Neural progenitor cell (in vitro differentiated cells): Measurements from ENCODE around the gene A2M. TPM values are rescaled to one million over a fixed set of nuclear protein-coding genes. Genes with fewer than 3 reads are reported as not detected.

Experiments
- DNase-seq: peaks from one replicate; pipeline ENCODE4 v3.0.0-alpha.2; 2016; ENCODE audit warnings: low spot score
- H2AFZ ChIP-seq: fragments of 200-600 bp; sonication (generic); replicated peaks from 2 replicates; pipeline ENCODE4 v1.6.1; 2016; ENCODE audit warnings: antibody characterized with exemption
- H3F3A ChIP-seq: fragments of 200-600 bp; sonication (generic); 2 replicates; pipeline ENCODE4 v1.6.1; 2016; ENCODE audit warnings: antibody characterized with exemption, low read depth
- H3K27ac ChIP-seq: fragments of 200-600 bp; sonication (generic); 2 replicates; pipeline ENCODE4 v1.5.1; 2016; ENCODE audit warnings: mild to moderate bottlenecking
- H3K27me3 ChIP-seq: fragments of 200-600 bp; sonication (generic); 2 replicates; pipeline ENCODE4 v1.6.1; 2016; ENCODE audit warnings: mild to moderate bottlenecking, moderate library complexity
- H3K36me3 ChIP-seq: fragments of 200-600 bp; sonication (generic); 2 replicates; pipeline ENCODE4 v1.5.1; 2016
- H3K4me1 ChIP-seq: fragments of 200-600 bp; sonication (generic); 2 replicates; pipeline ENCODE4 v1.6.1; 2016; ENCODE audit warnings: mixed run types
- H3K4me2 ChIP-seq: fragments of 200-600 bp; sonication (generic); 2 replicates; pipeline ENCODE4 v1.6.1; 2016
- H3K4me3 ChIP-seq: fragments of 200-600 bp; sonication (generic); 2 replicates; pipeline ENCODE4 v1.5.1; 2016
- H3K79me2 ChIP-seq: fragments of 200-600 bp; sonication (generic); 2 replicates; pipeline ENCODE4 v1.6.1; 2016; ENCODE audit warnings: low read depth
- H3K9ac ChIP-seq: fragments of 200-600 bp; sonication (generic); 2 replicates; pipeline ENCODE4 v1.6.1; 2016
- H3K9me3 ChIP-seq: fragments of 200-600 bp; sonication (generic); 2 replicates; pipeline ENCODE4 v1.5.1; 2016; ENCODE audit warnings: low read depth
- H4K20me1 ChIP-seq: fragments of 200-600 bp; sonication (generic); 2 replicates; pipeline ENCODE4 v1.6.1; 2016; ENCODE audit warnings: low read depth
- H3K27ac Mint-ChIP-seq: 3 replicates; pipeline ENCODE4 v1.8.0; 2021; ENCODE audit warnings: mixed read lengths
- H3K27me3 Mint-ChIP-seq: 2 replicates; pipeline ENCODE4 v1.8.0; 2022; ENCODE audit warnings: low read depth, mild to moderate bottlenecking, inconsistent platforms, moderate library complexity, mixed read lengths; ENCODE audit not compliant: insufficient read depth
- H3K36me3 Mint-ChIP-seq: 3 replicates; pipeline ENCODE4 v1.8.0; 2021; ENCODE audit warnings: mixed read lengths
- H3K4me1 Mint-ChIP-seq: 3 replicates; pipeline ENCODE4 v1.8.0; 2021; ENCODE audit warnings: mixed read lengths
- H3K4me3 Mint-ChIP-seq: 3 replicates; pipeline ENCODE4 v1.8.0; 2021; ENCODE audit warnings: mild to moderate bottlenecking, moderate library complexity, mixed read lengths
- H3K9me3 Mint-ChIP-seq: 3 replicates; pipeline ENCODE4 v1.8.0; 2020; ENCODE audit warnings: mixed read lengths
- EZH2 ChIP-seq: fragments of 200-600 bp; sonication (generic); IDR thresholded peaks from 2 replicates; pipeline ENCODE4 v1.6.1; 2017; ENCODE audit warnings: antibody characterized with exemption, mild to moderate bottlenecking, moderate library complexity
- EZH2phosphoT487 ChIP-seq: fragments of 200-600 bp; sonication (generic); IDR thresholded peaks from 2 replicates; pipeline ENCODE4 v1.6.1; 2017; ENCODE audit warnings: antibody characterized with exemption
- total RNA-seq: library from RNA; depleted of rRNA; stranded (reverse); fragments of >200 nt; gene quantifications from 2 replicates; pipeline ENCODE4 v1.2.3, GENCODE V29; 2015; ENCODE audit warnings: low replicate concordance
- TF ChIP-seq, protein P1 (sequence below): fragments of 200-600 bp; sonication (generic); IDR thresholded peaks from 2 replicates; pipeline ENCODE4 v1.5.1; 2017; ENCODE audit warnings: antibody characterized with exemption, mild to moderate bottlenecking

Gene A2M
- total RNA-seq, 1 donor from 2014 or later, result not detected

DNA sequence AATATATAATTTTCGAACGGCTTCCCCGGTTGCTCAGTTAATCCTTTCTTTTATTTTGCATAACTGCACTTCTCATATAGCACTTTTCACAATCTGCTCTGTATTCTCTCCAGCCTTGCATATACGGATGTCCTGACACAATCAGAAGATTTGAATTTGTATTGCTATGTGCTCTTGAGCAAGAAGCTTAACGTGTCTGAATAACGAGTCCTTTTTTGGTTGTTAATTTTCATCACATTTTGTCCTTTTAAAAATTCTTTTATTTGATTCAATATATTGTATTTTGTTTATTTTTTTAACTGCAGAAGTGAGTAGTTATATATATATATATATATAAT is 17.6 kb downstream of the A2M start:
- Histone ChIP-seq H3K79me2 (no peaks in the 10 kb centered on the region), H4K20me1 (no peaks in the 10 kb centered on the region), H3F3A (no peaks in the 10 kb centered on the region), H3K4me3 (no peak overlapping the region), H3K9me3 (no peaks in the 10 kb centered on the region), H3K27me3 (no peaks in the 10 kb centered on the region), H3K4me2 (no peak overlapping the region), H3K36me3 (no peaks in the 10 kb centered on the region), H2AFZ (no peak overlapping the region), H3K9ac (no peak overlapping the region), H3K4me1 (peaks cover 3% of the 10 kb centered on the region), H3K27ac (no peak overlapping the region)
- Mint-ChIP-seq H3K27me3 (no peaks in the 10 kb centered on the region), H3K36me3 (peaks cover 3% of the 10 kb centered on the region), H3K9me3 (no peaks in the 10 kb centered on the region), H3K4me3 (no peak overlapping the region), H3K4me1 (no peaks in the 10 kb centered on the region), H3K27ac (no peak overlapping the region)
- DNase-seq, result no peak
- TF ChIP-seq, protein P1, sequence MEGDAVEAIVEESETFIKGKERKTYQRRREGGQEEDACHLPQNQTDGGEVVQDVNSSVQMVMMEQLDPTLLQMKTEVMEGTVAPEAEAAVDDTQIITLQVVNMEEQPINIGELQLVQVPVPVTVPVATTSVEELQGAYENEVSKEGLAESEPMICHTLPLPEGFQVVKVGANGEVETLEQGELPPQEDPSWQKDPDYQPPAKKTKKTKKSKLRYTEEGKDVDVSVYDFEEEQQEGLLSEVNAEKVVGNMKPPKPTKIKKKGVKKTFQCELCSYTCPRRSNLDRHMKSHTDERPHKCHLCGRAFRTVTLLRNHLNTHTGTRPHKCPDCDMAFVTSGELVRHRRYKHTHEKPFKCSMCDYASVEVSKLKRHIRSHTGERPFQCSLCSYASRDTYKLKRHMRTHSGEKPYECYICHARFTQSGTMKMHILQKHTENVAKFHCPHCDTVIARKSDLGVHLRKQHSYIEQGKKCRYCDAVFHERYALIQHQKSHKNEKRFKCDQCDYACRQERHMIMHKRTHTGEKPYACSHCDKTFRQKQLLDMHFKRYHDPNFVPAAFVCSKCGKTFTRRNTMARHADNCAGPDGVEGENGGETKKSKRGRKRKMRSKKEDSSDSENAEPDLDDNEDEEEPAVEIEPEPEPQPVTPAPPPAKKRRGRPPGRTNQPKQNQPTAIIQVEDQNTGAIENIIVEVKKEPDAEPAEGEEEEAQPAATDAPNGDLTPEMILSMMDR, result no peak
- no peak for TF ChIP-seq EZH2

DNA sequence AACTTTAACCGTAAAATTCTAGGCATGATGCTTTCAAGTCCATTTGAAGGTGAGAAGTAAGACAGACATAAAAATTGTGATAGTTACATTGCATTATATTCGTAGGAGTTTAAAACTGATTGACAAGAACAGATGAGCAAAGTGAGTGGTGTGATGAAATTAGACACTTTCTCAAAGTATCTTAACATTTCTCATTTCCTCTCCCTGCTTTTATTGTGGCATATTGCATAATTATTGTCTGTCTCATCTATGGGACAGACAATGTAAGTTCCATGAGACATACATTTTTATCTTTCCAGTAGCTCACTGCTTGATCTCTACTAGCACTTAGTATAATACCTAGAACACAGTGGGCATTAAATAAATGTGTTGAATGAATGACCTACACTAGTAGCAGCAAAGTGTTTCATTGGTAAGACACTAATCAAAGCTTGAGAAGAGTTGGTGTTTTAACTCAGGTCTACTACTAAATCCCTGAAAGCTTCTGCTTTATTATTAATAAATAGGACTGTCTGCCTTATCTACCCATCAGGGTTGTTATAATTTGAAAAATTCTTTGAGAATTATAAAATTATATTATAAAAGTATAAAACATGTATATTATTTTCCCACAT is 19.0 kb downstream of the A2M start:
- Histone ChIP-seq H3K27ac (no peak overlapping the region), H3K4me1 (peaks cover 3% of the 10 kb centered on the region), H3K4me2 (no peak overlapping the region), H3K9me3 (no peaks in the 10 kb centered on the region), H3K9ac (no peak overlapping the region), H3K4me3 (no peak overlapping the region), H2AFZ (no peak overlapping the region), H4K20me1 (no peaks in the 10 kb centered on the region), H3F3A (no peaks in the 10 kb centered on the region), H3K27me3 (no peaks in the 10 kb centered on the region), H3K36me3 (no peaks in the 10 kb centered on the region), H3K79me2 (no peaks in the 10 kb centered on the region)
- Mint-ChIP-seq H3K9me3 (no peaks in the 10 kb centered on the region), H3K4me1 (no peaks in the 10 kb centered on the region), H3K27ac (no peak overlapping the region), H3K27me3 (no peaks in the 10 kb centered on the region), H3K4me3 (no peak overlapping the region), H3K36me3 (peaks cover 3% of the 10 kb centered on the region)
- DNase-seq, result no peak
- TF ChIP-seq, protein P1, result no peak
- TF ChIP-seq EZH2phosphoT487, result no peak
- TF ChIP-seq EZH2, result no peak

DNA sequence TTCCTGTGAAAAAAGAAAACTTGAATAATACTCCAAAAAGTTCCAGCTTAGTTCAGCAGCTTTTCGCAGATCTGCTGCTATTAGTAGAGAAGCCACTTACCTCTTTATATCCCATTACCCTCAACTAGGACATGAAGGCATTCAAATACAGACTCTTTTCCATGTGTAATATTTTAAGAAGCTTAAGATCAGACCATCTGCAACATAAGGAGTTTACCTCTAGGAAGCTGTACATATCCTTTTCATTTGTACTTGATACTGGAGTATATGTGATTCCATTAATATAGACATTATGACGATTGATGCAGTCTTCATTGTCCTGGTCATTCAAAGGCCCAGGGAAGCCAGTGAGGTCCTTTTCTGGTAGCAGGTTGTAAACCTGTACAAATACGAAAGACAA is 20.4 kb downstream of the A2M start:
- H3K4me3 ChIP-seq, result no peak overlapping the region
- DNase-seq, result no peak
- Mint-ChIP-seq H3K4me1 (no peaks in the 10 kb centered on the region), H3K27ac (no peak overlapping the region), H3K27me3 (no peaks in the 10 kb centered on the region), H3K4me3 (no peak overlapping the region), H3K9me3 (no peaks in the 10 kb centered on the region), H3K36me3 (peaks cover 3% of the 10 kb centered on the region)
- TF ChIP-seq, protein P1, result no peak
- TF ChIP-seq EZH2 (no peak), EZH2phosphoT487 (no peak)
- H3K36me3 ChIP-seq, result no peaks in the 10 kb centered on the region
- no peak overlapping the region for H2AFZ ChIP-seq
- H3F3A ChIP-seq, result no peaks in the 10 kb centered on the region
- H3K27ac ChIP-seq, result no peak overlapping the region
- no peak overlapping the region for H3K9ac ChIP-seq
- no peaks in the 10 kb centered on the region for H4K20me1 ChIP-seq
- no peaks in the 10 kb centered on the region for H3K79me2 ChIP-seq
- H3K27me3 ChIP-seq, result no peaks in the 10 kb centered on the region
- H3K4me1 ChIP-seq, result no peaks in the 10 kb centered on the region
- H3K4me2 ChIP-seq, result no peak overlapping the region
- H3K9me3 ChIP-seq, result no peaks in the 10 kb centered on the region
